ENCODE results near the gene TOR1AIP2. TPM values are rescaled to one million over a fixed set of nuclear protein-coding genes. Genes with fewer than 3 reads are reported as not detected.

Gene TOR1AIP2
- total and polyA plus RNA-seq, 3 experiments from 2014 or later = 10.1 to 71.6 (median 71.4) TPM

- H3K9me3 Mint-ChIP-seq = no peaks in the 10 kb centered on the region
- H3K36me3 Mint-ChIP-seq = peaks cover 0 to 42% (median 12%) of the 10 kb centered on the region in 3 donors
- H3K27ac ChIP-seq (ENCODE audit: low read depth, low read length) = no peak overlapping the region
- no peaks in the 10 kb centered on the region for H3K9me3 ChIP-seq (ENCODE audit: low read length)
- no peak overlapping the region for H3K4me3 ChIP-seq (ENCODE audit: low read length)
- no peaks in the 10 kb centered on the region for H3K27me3 Mint-ChIP-seq
- peaks cover 44 to 72% (median 62%) of the 10 kb centered on the region in 3 donors for H3K4me1 Mint-ChIP-seq
- no peaks in the 10 kb centered on the region for H3K27me3 ChIP-seq (ENCODE audit: insufficient read depth, low read length, poor library complexity, severe bottlenecking)
- no peak overlapping the region for H3K4me3 Mint-ChIP-seq
- peaks cover 7% of the 10 kb centered on the region for H3K36me3 ChIP-seq (ENCODE audit: insufficient read depth, low read length)
- peak overlapping the region in 3 of 8 donors; percentile 8 to 29 (median 19) for H3K27ac Mint-ChIP-seq
- peaks cover 22% of the 10 kb centered on the region for H3K4me1 ChIP-seq (ENCODE audit: insufficient read depth, low read length)
- DNase-seq = no peak
- ChIA-PET CTCF (no interaction called here), POLR2A (no interaction called here)
Measured at GRCh38 chr1:179873438-179873851, 4.2 kb downstream of the TOR1AIP2 start.

- H3K36me3 ChIP-seq (ENCODE audit: insufficient read depth, low read length) = peaks cover 7% of the 10 kb centered on the region
- no peaks in the 10 kb centered on the region for H3K27me3 ChIP-seq (ENCODE audit: insufficient read depth, low read length, poor library complexity, severe bottlenecking)
- H3K27ac ChIP-seq (ENCODE audit: low read depth, low read length) = no peak overlapping the region
- no peak for DNase-seq
- Mint-ChIP-seq H3K4me1 (peaks cover 42 to 69% (median 57%) of the 10 kb centered on the region in 3 donors), H3K27me3 (no peaks in the 10 kb centered on the region), H3K4me3 (no peak overlapping the region), H3K9me3 (no peaks in the 10 kb centered on the region), H3K36me3 (peaks cover 0 to 49% (median 12%) of the 10 kb centered on the region in 3 donors), H3K27ac (peak overlapping the region in 1 of 8 donors; percentile 32)
- POLR2A ChIA-PET = interaction anchor here (0.7 kb wide), 1 partner anchor 81 kb away, joined by 3 read pairs; no protein-coding TSS in a partner anchor
- no peaks in the 10 kb centered on the region for H3K9me3 ChIP-seq (ENCODE audit: low read length)
- H3K4me3 ChIP-seq (ENCODE audit: low read length) = no peak overlapping the region
- CTCF ChIA-PET = no interaction called here
- H3K4me1 ChIP-seq (ENCODE audit: insufficient read depth, low read length) = peaks cover 16% of the 10 kb centered on the region
Measured at GRCh38 chr1:179872558-179872957, 5.0 kb downstream of the TOR1AIP2 start.

GRCh38 chr1:179871940-179872339 lies 5.7 kb downstream of the TOR1AIP2 start:
- peaks cover 0 to 50% (median 12%) of the 10 kb centered on the region in 3 donors for H3K36me3 Mint-ChIP-seq
- DNase-seq = no peak
- Histone ChIP-seq H3K4me1 (ENCODE audit: insufficient read depth, low read length) (peaks cover 14% of the 10 kb centered on the region), H3K36me3 (ENCODE audit: insufficient read depth, low read length) (peaks cover 11% of the 10 kb centered on the region), H3K27me3 (ENCODE audit: insufficient read depth, low read length, poor library complexity, severe bottlenecking) (no peaks in the 10 kb centered on the region), H3K4me3 (ENCODE audit: low read length) (no peak overlapping the region), H3K9me3 (ENCODE audit: low read length) (no peaks in the 10 kb centered on the region), H3K27ac (ENCODE audit: low read depth, low read length) (no peak overlapping the region)
- peaks cover 40 to 68% (median 57%) of the 10 kb centered on the region in 3 donors for H3K4me1 Mint-ChIP-seq
- CTCF ChIA-PET = no interaction called here
- no peaks in the 10 kb centered on the region for H3K9me3 Mint-ChIP-seq
- H3K27ac Mint-ChIP-seq = peak overlapping the region in 3 of 8 donors; percentile 17 to 32 (median 23)
- no peak overlapping the region for H3K4me3 Mint-ChIP-seq
- POLR2A ChIA-PET = no interaction called here
- H3K27me3 Mint-ChIP-seq = no peaks in the 10 kb centered on the region

- H3K4me3 ChIP-seq (ENCODE audit: low read length) = no peak overlapping the region
- H3K27me3 ChIP-seq (ENCODE audit: insufficient read depth, low read length, poor library complexity, severe bottlenecking) = no peaks in the 10 kb centered on the region
- H3K27me3 Mint-ChIP-seq = no peaks in the 10 kb centered on the region
- H3K4me1 ChIP-seq (ENCODE audit: insufficient read depth, low read length) = peaks cover 3% of the 10 kb centered on the region
- H3K27ac ChIP-seq (ENCODE audit: low read depth, low read length) = no peak overlapping the region
- POLR2A ChIA-PET = no interaction called here
- no peak for DNase-seq
- CTCF ChIA-PET = no interaction called here
- no peaks in the 10 kb centered on the region for H3K9me3 Mint-ChIP-seq
- no peak overlapping the region for H3K4me3 Mint-ChIP-seq
- no peaks in the 10 kb centered on the region for H3K9me3 ChIP-seq (ENCODE audit: low read length)
- H3K36me3 ChIP-seq (ENCODE audit: insufficient read depth, low read length) = peaks cover 12% of the 10 kb centered on the region
- H3K27ac Mint-ChIP-seq = peak overlapping the region in 2 of 8 donors; percentile 17 to 54
- peaks cover 0 to 54% (median 12%) of the 10 kb centered on the region in 3 donors for H3K36me3 Mint-ChIP-seq
- H3K4me1 Mint-ChIP-seq = peaks cover 33 to 60% (median 50%) of the 10 kb centered on the region in 3 donors
Measured at GRCh38 chr1:179870870-179871269, 6.7 kb downstream of the TOR1AIP2 start.

GRCh38 chr1:179867493-179868330 lies 9.9 kb downstream of the TOR1AIP2 start:
- Histone ChIP-seq H3K4me3 (ENCODE audit: low read length) (no peak overlapping the region), H3K36me3 (ENCODE audit: insufficient read depth, low read length) (peaks cover 15% of the 10 kb centered on the region), H3K4me1 (ENCODE audit: insufficient read depth, low read length) (no peaks in the 10 kb centered on the region), H3K9me3 (ENCODE audit: low read length) (no peaks in the 10 kb centered on the region), H3K27me3 (ENCODE audit: insufficient read depth, low read length, poor library complexity, severe bottlenecking) (no peaks in the 10 kb centered on the region), H3K27ac (ENCODE audit: low read depth, low read length) (no peak overlapping the region)
- Mint-ChIP-seq H3K4me1 (peaks cover 19 to 34% (median 31%) of the 10 kb centered on the region in 3 donors), H3K36me3 (peaks cover 0 to 60% (median 18%) of the 10 kb centered on the region in 3 donors), H3K27me3 (no peaks in the 10 kb centered on the region), H3K27ac (peak overlapping the region in 6 of 8 donors; percentile 1 to 85 (median 30)), H3K9me3 (no peaks in the 10 kb centered on the region), H3K4me3 (no peak overlapping the region)
- DNase-seq = peak; percentile 25 to 63 (median 33)
- ChIA-PET CTCF (interaction anchor here (0.6 to 6.0 kb wide), 11 partner anchors 10 to 355 kb away, joined by 3 to 51 read pairs (median 4); partner anchors contain the start of genes TOR1AIP1 and TOR1AIP2), POLR2A (interaction anchor here (0.7 to 1.3 kb wide), 2 partner anchors 15 to 303 kb away, joined by 3 to 6 read pairs; partner anchors contain the start of gene TOR1AIP1)

GRCh38 chr1:179866616-179867015 lies 11.0 kb downstream of the TOR1AIP2 start:
- Histone ChIP-seq H3K4me1 (ENCODE audit: insufficient read depth, low read length) (no peaks in the 10 kb centered on the region), H3K4me3 (ENCODE audit: low read length) (no peak overlapping the region), H3K27ac (ENCODE audit: low read depth, low read length) (no peak overlapping the region), H3K9me3 (ENCODE audit: low read length) (no peaks in the 10 kb centered on the region), H3K36me3 (ENCODE audit: insufficient read depth, low read length) (peaks cover 15% of the 10 kb centered on the region), H3K27me3 (ENCODE audit: insufficient read depth, low read length, poor library complexity, severe bottlenecking) (no peaks in the 10 kb centered on the region)
- POLR2A ChIA-PET = no interaction called here
- H3K9me3 Mint-ChIP-seq = no peaks in the 10 kb centered on the region
- no peak for DNase-seq
- H3K4me3 Mint-ChIP-seq = no peak overlapping the region
- H3K27ac Mint-ChIP-seq = no peak overlapping the region
- no peaks in the 10 kb centered on the region for H3K27me3 Mint-ChIP-seq
- peaks cover 0 to 58% (median 14%) of the 10 kb centered on the region in 3 donors for H3K36me3 Mint-ChIP-seq
- CTCF ChIA-PET = interaction anchor here (0.6 to 6.0 kb wide), 7 partner anchors 11 to 319 kb away, joined by 3 to 51 read pairs (median 3); partner anchors contain the start of genes TOR1AIP1 and TOR1AIP2
- peaks cover 10 to 24% (median 20%) of the 10 kb centered on the region in 3 donors for H3K4me1 Mint-ChIP-seq

- Mint-ChIP-seq H3K36me3 (peaks cover 0 to 62% (median 16%) of the 10 kb centered on the region in 3 donors), H3K27me3 (no peaks in the 10 kb centered on the region), H3K4me1 (peaks cover 8 to 14% (median 11%) of the 10 kb centered on the region in 3 donors), H3K4me3 (no peak overlapping the region), H3K9me3 (no peaks in the 10 kb centered on the region), H3K27ac (no peak overlapping the region)
- Histone ChIP-seq H3K9me3 (ENCODE audit: low read length) (no peaks in the 10 kb centered on the region), H3K4me3 (ENCODE audit: low read length) (no peak overlapping the region), H3K4me1 (ENCODE audit: insufficient read depth, low read length) (no peaks in the 10 kb centered on the region), H3K27ac (ENCODE audit: low read depth, low read length) (no peak overlapping the region), H3K27me3 (ENCODE audit: insufficient read depth, low read length, poor library complexity, severe bottlenecking) (no peaks in the 10 kb centered on the region), H3K36me3 (ENCODE audit: insufficient read depth, low read length) (peaks cover 15% of the 10 kb centered on the region)
- POLR2A ChIA-PET = no interaction called here
- no peak for DNase-seq
- CTCF ChIA-PET = interaction anchor here (1.0 to 6.0 kb wide), 4 partner anchors 18 to 313 kb away, joined by 3 to 51 read pairs (median 8); partner anchors contain the start of gene TOR1AIP1
Measured at GRCh38 chr1:179865377-179865776, 12.2 kb downstream of the TOR1AIP2 start.

- Histone ChIP-seq H3K36me3 (ENCODE audit: insufficient read depth, low read length) (peaks cover 10% of the 10 kb centered on the region), H3K9me3 (ENCODE audit: low read length) (no peaks in the 10 kb centered on the region), H3K4me3 (ENCODE audit: low read length) (no peak overlapping the region), H3K4me1 (ENCODE audit: insufficient read depth, low read length) (no peaks in the 10 kb centered on the region), H3K27ac (ENCODE audit: low read depth, low read length) (no peak overlapping the region), H3K27me3 (ENCODE audit: insufficient read depth, low read length, poor library complexity, severe bottlenecking) (no peaks in the 10 kb centered on the region)
- CTCF ChIA-PET = interaction anchor here (1.3 kb wide), 1 partner anchor 46 kb away, joined by 3 read pairs; no protein-coding TSS in a partner anchor
- no peaks in the 10 kb centered on the region for H3K27me3 Mint-ChIP-seq
- peaks cover 0 to 15% (median 2%) of the 10 kb centered on the region in 3 donors for H3K4me1 Mint-ChIP-seq
- no peak overlapping the region for H3K27ac Mint-ChIP-seq
- no peaks in the 10 kb centered on the region for H3K9me3 Mint-ChIP-seq
- no peak overlapping the region for H3K4me3 Mint-ChIP-seq
- no peak for DNase-seq
- POLR2A ChIA-PET = no interaction called here
- peaks cover 0 to 64% (median 30%) of the 10 kb centered on the region in 3 donors for H3K36me3 Mint-ChIP-seq
Measured at GRCh38 chr1:179860652-179861051, 17.0 kb downstream of the TOR1AIP2 start.
